ENCODE measurements around the gene PTGR3.

PTGR3 gene

DNA sequence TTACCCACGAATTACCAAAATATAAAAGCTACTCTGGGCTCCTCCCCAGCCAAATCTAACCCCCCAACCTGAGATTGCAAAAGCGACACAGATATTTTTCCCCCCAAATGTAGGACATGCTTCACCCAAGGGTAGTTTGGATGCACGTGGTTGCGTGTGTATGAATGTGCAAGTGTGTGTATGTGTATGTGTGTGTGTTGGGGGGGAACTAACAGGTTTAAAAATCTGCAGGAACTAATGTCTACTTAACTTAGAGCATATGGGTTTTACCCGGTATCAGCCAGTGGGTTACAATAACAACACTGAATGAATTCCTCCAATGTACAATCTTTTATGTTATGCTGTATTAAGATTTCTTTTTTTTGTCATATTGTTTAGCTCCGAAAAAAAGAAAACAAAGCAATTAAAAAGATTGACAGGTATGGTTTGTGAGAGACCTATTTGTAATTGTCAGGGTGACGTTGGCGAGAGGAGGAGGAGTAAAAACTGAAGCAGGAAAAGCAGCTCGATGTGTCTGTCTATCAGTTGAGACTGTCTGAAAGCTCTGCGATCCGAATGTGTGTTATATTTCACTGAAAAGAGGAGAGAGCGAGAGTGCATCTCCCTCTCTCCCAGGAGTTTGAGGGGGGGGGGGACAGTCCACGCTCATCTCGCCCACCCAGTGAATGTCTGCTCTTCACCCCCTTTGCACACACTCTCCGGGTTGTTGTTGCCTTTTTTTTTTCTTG lies 1.5 kb upstream of the PTGR3 start, which contains the start of gene TSHZ1:
TSS of gene TSHZ1 (plus strand) at position 524 of the 728 bp plus-strand sequence. CDS start 1,080 bp downstream, outside the sequence.
- Histone ChIP-seq H3K4me1 (ENCODE audit: control insufficient read depth, insufficient read depth, low read length, poor library complexity, severe bottlenecking) (peaks cover 26% of the 10 kb centered on the region), H3K27ac (ENCODE audit: insufficient read depth, low read length, poor library complexity, severe bottlenecking) (peak within 1 kb of the TSS; percentile 81), H3K4me3 (ENCODE audit: insufficient read depth, low read depth, low read length, poor library complexity, severe bottlenecking) (peak within 1 kb of the TSS; percentile 70), H3K36me3 (ENCODE audit: control insufficient read depth, insufficient read depth, low read length) (no peaks in the 10 kb centered on the region), H3K27me3 (replicated peaks; ENCODE audit: control insufficient read depth, insufficient read depth, low read length, poor library complexity, severe bottlenecking) (no peaks in the 10 kb centered on the region), H3K9me3 (ENCODE audit: control insufficient read depth, low read length) (no peaks in the 10 kb centered on the region)
- peak; percentile 39 to 53 (median 47) for DNase-seq

DNA sequence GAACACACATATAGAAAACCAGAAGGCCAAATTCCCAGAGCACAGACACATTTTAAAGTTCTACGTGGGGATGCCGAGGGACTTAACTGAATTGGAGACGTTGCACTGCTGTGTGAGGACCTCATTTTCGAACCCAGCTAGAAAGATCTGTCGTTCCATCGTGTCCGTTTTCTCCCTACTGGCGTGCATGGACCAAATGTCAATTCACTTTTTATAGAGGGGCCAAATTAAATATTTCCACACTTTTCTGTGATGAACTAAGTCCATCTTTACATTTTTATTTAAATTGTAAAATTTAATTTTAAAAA lies 966 bp upstream of the PTGR3 start:
- no peaks in the 10 kb centered on the region for H3K9me3 ChIP-seq (ENCODE audit: control insufficient read depth, low read length)
- peak overlapping the region; percentile 70 for H3K4me3 ChIP-seq (ENCODE audit: insufficient read depth, low read depth, low read length, poor library complexity, severe bottlenecking)
- H3K27ac ChIP-seq (ENCODE audit: insufficient read depth, low read length, poor library complexity, severe bottlenecking), result peak overlapping the region; percentile 81
- no peaks in the 10 kb centered on the region for H3K27me3 ChIP-seq (replicated peaks; ENCODE audit: control insufficient read depth, insufficient read depth, low read length, poor library complexity, severe bottlenecking)
- no peaks in the 10 kb centered on the region for H3K36me3 ChIP-seq (ENCODE audit: control insufficient read depth, insufficient read depth, low read length)
- H3K4me1 ChIP-seq (ENCODE audit: control insufficient read depth, insufficient read depth, low read length, poor library complexity, severe bottlenecking), result peaks cover 24% of the 10 kb centered on the region
- DNase-seq, result no peak

DNA sequence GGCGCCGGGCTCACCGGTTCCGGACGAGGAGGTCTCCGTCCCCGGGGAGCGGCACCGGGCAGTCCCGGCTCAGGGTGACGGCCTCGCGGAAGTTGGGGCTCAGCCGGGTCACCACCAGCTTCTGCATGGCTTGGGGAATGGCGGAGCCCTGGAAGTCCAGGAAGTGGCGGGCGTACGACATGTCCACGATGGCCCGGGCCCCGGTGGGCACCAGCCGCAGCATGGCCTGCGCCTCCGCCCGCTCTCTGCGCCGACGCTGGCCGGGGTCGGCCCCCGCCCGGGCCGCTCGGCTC lies 157 bp downstream of the PTGR3 start:
- Histone ChIP-seq H3K4me3 (ENCODE audit: insufficient read depth, low read depth, low read length, poor library complexity, severe bottlenecking) (peak overlapping the region; percentile 70), H3K4me1 (ENCODE audit: control insufficient read depth, insufficient read depth, low read length, poor library complexity, severe bottlenecking) (peaks cover 29% of the 10 kb centered on the region), H3K27ac (ENCODE audit: insufficient read depth, low read length, poor library complexity, severe bottlenecking) (peak overlapping the region; percentile 81), H3K27me3 (replicated peaks; ENCODE audit: control insufficient read depth, insufficient read depth, low read length, poor library complexity, severe bottlenecking) (no peaks in the 10 kb centered on the region), H3K36me3 (ENCODE audit: control insufficient read depth, insufficient read depth, low read length) (no peaks in the 10 kb centered on the region), H3K9me3 (ENCODE audit: control insufficient read depth, low read length) (no peaks in the 10 kb centered on the region)
- DNase-seq, result no peak

DNA sequence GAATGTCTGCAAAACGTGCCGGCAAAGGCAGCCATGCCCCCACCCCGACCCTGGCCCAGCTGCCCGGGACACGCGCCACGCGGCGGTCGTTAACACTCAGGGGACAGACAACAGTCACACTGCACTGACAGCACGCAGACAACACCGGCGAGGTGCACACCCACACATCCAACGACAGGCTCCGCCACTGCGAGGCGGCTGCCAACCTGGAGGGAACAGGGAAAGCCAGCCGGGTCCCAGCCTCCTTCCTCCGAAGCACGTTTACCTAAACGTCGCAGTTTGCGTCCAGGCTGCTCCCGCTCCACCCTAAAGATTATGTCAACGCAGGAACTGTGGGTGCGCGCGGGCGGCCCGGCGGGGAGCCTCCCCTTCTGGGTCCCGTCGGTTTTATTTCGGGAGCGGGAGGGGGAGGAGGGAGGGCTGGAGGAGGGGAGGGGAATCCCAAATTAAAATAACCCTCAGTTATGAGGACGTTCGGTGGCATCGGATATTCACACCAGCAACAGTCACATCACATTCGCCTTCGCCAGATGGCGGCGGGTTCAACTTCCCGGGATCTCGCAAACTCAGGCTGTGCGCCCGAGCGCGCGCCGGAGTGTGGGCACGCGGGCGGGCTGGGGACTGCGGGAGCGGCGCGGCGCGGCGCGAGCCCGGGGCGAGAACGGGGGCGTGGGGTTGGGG lies 644 bp downstream of the PTGR3 start:
- H3K4me1 ChIP-seq (ENCODE audit: control insufficient read depth, insufficient read depth, low read length, poor library complexity, severe bottlenecking), result peaks cover 29% of the 10 kb centered on the region
- H3K27ac ChIP-seq (ENCODE audit: insufficient read depth, low read length, poor library complexity, severe bottlenecking), result peak overlapping the region; percentile 81

DNA sequence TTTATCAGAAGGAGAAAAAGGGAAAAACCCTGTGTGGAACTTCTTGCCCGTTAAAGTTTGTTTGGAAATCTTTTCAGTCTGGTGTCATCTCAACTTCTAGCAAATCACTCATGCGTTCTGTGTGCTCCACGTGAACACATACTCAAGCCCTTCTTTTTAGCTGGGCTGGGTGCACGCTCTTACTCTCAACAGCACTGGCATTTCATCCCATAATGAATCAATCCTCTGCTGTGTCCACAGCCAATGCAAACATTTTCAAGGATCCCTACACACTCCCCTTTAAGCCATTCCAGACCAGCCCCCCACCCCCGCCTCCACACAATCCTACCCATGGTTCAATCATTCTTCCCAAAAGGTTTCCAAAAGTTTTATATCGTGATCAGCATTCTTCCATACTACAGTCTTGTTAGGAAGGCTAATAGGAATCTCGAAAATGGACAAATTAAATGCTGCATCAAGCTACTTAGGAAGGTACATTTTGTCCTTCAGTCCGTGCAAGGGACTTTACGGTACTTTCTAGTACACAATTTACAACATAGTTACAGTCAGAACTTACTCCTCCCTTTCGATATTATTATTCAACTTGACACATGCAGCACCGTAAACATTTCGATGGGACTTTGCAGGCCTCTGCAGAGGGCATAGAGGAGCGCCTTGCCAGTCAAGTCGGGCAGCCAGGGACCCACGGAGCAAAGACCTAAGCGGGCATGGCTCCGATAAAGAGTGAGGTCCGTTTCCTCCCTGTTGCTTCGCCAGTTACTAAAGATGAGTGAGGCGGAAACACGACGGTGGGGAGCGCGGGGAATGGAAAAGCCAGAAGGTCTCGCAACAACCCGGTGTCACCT lies 1.4 kb downstream of the PTGR3 start:
- no peak for DNase-seq
- Histone ChIP-seq H3K36me3 (ENCODE audit: control insufficient read depth, insufficient read depth, low read length) (no peaks in the 10 kb centered on the region), H3K4me3 (ENCODE audit: insufficient read depth, low read depth, low read length, poor library complexity, severe bottlenecking) (peak overlapping the region; percentile 70), H3K27me3 (replicated peaks; ENCODE audit: control insufficient read depth, insufficient read depth, low read length, poor library complexity, severe bottlenecking) (no peaks in the 10 kb centered on the region), H3K4me1 (ENCODE audit: control insufficient read depth, insufficient read depth, low read length, poor library complexity, severe bottlenecking) (peaks cover 23% of the 10 kb centered on the region), H3K9me3 (ENCODE audit: control insufficient read depth, low read length) (no peaks in the 10 kb centered on the region), H3K27ac (ENCODE audit: insufficient read depth, low read length, poor library complexity, severe bottlenecking) (peak overlapping the region; percentile 81)

More for the DNA sequence above, 644 bp downstream of the PTGR3 start:
- Histone ChIP-seq H3K27me3 (replicated peaks; ENCODE audit: control insufficient read depth, insufficient read depth, low read length, poor library complexity, severe bottlenecking) (no peaks in the 10 kb centered on the region), H3K36me3 (ENCODE audit: control insufficient read depth, insufficient read depth, low read length) (no peaks in the 10 kb centered on the region), H3K9me3 (ENCODE audit: control insufficient read depth, low read length) (no peaks in the 10 kb centered on the region), H3K4me3 (ENCODE audit: insufficient read depth, low read depth, low read length, poor library complexity, severe bottlenecking) (peak overlapping the region; percentile 70)
- DNase-seq, result peak in 2 of 3 donors; percentile 9 to 29

DNA sequence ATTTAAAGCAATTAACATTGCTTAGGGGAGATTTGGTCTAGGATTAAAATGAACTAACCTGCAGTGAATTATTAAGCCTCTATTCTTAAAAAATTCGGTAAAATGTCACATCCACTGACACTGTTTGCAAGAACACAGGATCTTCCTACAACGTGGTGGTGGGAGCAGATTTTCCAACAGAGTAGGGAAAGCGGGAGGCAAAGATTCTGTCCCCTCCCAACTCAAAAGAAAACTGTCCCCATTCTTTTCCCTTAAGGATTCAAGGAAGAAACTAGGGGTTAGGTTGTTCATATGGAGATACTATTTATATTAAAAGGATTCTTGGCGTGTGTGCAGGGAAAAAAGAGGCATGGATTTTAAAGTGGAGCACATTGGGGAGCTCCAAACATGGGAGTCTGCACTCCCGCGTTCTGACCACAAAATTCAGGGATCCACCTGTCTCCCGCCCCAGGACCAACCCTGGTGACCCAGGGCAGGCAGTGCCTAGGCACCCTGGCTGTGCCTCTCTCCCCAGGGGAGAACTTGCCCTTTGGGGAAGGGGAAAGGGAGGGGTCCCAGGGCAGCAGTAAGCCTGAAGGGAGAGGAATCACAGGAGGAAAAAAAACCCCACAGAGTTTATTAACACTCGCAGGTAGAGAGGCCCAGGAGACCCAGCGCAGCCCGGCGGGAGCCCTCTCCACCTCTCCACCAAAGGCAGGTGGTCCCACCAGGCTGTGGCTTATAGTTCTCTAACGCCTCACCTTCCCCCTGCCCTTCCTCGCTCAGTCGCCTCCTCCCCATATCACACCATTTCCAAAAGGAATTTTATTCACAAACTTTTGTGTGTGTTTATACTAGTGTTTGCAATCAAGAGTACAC lies 2.3 kb downstream of the PTGR3 start:
- DNase-seq, result no peak
- Histone ChIP-seq H3K36me3 (ENCODE audit: control insufficient read depth, insufficient read depth, low read length) (peaks cover under 1% of the 10 kb centered on the region), H3K4me3 (ENCODE audit: insufficient read depth, low read depth, low read length, poor library complexity, severe bottlenecking) (peak overlapping the region; percentile 70), H3K27ac (ENCODE audit: insufficient read depth, low read length, poor library complexity, severe bottlenecking) (no peak overlapping the region), H3K9me3 (ENCODE audit: control insufficient read depth, low read length) (no peaks in the 10 kb centered on the region), H3K4me1 (ENCODE audit: control insufficient read depth, insufficient read depth, low read length, poor library complexity, severe bottlenecking) (peaks cover 17% of the 10 kb centered on the region), H3K27me3 (replicated peaks; ENCODE audit: control insufficient read depth, insufficient read depth, low read length, poor library complexity, severe bottlenecking) (no peaks in the 10 kb centered on the region)

DNA sequence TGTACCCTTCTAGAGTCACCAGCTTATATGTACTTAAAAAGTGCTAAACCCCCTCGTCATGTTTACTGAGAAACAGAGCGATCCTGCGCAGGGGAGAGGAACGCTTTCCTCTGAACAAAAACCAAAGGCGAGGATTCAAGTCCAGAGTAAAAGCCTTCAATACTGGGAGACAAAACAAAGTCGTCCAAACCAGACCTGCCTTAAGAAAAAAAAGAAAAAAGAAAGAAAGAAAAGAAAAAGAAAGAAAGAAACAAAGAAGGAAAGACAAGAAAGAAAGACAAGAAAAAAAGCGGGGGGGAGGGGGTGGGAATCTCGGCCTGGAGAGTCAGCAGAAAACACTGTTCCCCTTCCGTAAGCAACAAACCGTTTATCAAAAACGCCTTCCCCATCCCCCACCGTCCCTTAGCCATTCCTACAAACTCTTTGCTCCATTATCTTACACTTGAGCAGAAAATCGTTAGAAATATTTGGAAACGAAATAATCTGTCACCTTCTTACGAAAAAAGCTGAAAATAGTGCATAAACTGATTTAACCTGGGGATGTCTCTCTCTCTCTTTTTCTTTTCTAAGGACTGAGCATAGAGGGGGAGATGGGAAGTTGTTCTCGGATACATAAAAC lies 3.3 kb downstream of the PTGR3 start:
- no peak overlapping the region for H3K27ac ChIP-seq (ENCODE audit: insufficient read depth, low read length, poor library complexity, severe bottlenecking)
- H3K4me3 ChIP-seq (ENCODE audit: insufficient read depth, low read depth, low read length, poor library complexity, severe bottlenecking), result peak overlapping the region; percentile 47
- no peak for DNase-seq

DNA sequence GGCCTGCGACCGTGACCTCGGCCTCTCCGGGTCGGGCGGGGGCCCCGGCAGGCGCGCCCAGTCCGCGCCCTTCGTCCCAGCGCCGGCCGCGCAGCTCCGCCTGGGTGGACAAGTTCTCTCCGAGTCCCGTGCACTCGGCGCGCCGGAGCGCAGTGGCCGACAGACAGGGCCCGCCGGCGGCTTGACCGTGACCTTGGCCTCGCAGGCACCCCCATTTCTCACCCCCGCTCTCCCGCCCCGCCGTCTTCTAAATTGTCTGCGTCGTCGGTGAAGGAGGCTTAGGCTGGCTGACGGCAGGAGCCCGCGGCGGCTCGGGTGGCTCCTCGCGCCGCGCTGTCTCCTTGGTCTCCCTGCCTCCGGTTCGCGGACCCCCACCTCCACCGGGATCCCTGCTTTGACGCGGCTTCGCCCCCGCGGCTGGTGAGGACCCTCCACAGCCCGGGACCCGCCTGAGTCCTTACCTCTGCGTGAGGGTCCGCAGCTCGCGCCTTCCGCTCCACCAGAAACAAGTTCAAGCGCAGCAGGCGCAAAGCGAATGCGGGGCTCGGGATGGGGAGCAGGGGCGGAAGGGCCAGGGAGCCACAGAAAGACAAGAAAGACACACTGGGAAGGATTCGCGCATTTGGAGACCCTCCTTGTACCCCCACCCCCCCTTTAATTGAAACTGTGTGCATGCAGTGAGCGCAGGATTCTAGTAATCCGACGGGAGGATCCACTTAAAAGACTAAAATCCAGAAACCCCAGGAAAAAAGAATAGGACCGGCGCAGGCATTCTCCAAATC lies 4.0 kb downstream of the PTGR3 start:
- H3K27me3 ChIP-seq (replicated peaks; ENCODE audit: control insufficient read depth, insufficient read depth, low read length, poor library complexity, severe bottlenecking), result no peaks in the 10 kb centered on the region
- DNase-seq, result no peak
- peaks cover 17% of the 10 kb centered on the region for H3K4me1 ChIP-seq (ENCODE audit: control insufficient read depth, insufficient read depth, low read length, poor library complexity, severe bottlenecking)
- peaks cover 6% of the 10 kb centered on the region for H3K36me3 ChIP-seq (ENCODE audit: control insufficient read depth, insufficient read depth, low read length)
- peak overlapping the region; percentile 47 for H3K4me3 ChIP-seq (ENCODE audit: insufficient read depth, low read depth, low read length, poor library complexity, severe bottlenecking)
- H3K9me3 ChIP-seq (ENCODE audit: control insufficient read depth, low read length), result no peaks in the 10 kb centered on the region
- no peak overlapping the region for H3K27ac ChIP-seq (ENCODE audit: insufficient read depth, low read length, poor library complexity, severe bottlenecking)

More for the DNA sequence above, 3.3 kb downstream of the PTGR3 start:
- H3K36me3 ChIP-seq (ENCODE audit: control insufficient read depth, insufficient read depth, low read length), result peaks cover 6% of the 10 kb centered on the region
- H3K9me3 ChIP-seq (ENCODE audit: control insufficient read depth, low read length), result no peaks in the 10 kb centered on the region
- H3K27me3 ChIP-seq (replicated peaks; ENCODE audit: control insufficient read depth, insufficient read depth, low read length, poor library complexity, severe bottlenecking), result no peaks in the 10 kb centered on the region
- peaks cover 17% of the 10 kb centered on the region for H3K4me1 ChIP-seq (ENCODE audit: control insufficient read depth, insufficient read depth, low read length, poor library complexity, severe bottlenecking)
